Subcutaneous adipose tissue (tissue), 4 donors: ENCODE results near the gene SAMD14. TPM values are rescaled to one million over a fixed set of nuclear protein-coding genes. Genes with fewer than 3 reads are reported as not detected.

Experiments
- total RNA-seq, 4 donors: library from RNA; depleted of rRNA; stranded (reverse); fragments of >200 nt; gene quantifications; one replicate each; pipeline ENCODE4 v1.1.0, GENCODE V29; 2016
- TF ChIP-seq, protein P1 (sequence below): fragments of 450-650 bp; IDR thresholded peaks from one replicate; pipeline ENCODE4 v1.5.1; 2016; ENCODE audit warnings: low read depth, mild to moderate bottlenecking, control low read depth, antibody characterized with exemption, moderate library complexity

Gene SAMD14
- total RNA-seq, 4 donors from 2014 or later = 0.33 to 0.38 (median 0.34) TPM; not detected in 1

DNA sequence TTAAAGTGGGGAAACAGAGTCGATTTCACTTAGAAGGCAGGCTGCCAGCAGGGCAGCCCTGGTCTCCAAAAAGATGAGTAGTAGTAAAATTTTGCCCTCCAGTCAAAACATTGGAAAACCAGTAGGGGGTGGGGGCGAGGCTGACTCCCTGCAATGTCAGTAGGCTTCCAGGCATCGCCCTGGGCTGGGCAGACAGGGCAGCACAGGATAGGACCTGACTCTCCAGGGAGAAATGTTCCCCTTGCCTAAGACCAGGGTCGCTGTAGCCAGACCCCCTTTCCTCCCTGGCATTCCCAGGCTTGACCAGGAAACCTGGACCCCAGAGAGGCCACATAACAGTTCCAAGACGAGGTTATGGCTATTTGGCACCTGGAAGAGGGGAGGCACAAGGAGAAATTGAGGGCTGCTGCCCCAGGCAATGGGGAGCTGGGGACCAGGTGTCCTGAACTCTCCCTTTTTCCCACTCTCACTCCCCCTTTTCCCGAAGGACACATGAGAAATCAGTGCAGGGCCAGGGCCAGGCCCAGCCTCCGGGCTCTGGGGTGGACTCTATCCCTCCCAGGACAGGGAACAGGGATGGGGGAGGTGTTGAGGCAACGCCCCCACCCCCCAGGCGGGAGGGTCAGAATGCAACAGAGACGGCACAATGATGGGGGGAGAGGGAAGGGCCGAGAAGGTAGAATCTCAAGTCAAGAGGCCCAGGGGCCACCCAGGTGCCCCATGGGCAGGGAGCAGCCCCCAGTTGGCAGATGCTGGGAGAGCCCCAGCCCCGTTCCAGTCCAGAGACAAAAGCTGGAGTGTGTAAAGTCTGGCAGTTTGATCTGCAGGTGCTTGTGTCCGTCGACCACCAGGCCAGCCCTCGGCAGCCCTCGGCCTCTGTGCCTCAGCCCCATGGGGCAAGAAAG is 4.5 kb upstream of the SAMD14 start:
- TF ChIP-seq, protein P1, sequence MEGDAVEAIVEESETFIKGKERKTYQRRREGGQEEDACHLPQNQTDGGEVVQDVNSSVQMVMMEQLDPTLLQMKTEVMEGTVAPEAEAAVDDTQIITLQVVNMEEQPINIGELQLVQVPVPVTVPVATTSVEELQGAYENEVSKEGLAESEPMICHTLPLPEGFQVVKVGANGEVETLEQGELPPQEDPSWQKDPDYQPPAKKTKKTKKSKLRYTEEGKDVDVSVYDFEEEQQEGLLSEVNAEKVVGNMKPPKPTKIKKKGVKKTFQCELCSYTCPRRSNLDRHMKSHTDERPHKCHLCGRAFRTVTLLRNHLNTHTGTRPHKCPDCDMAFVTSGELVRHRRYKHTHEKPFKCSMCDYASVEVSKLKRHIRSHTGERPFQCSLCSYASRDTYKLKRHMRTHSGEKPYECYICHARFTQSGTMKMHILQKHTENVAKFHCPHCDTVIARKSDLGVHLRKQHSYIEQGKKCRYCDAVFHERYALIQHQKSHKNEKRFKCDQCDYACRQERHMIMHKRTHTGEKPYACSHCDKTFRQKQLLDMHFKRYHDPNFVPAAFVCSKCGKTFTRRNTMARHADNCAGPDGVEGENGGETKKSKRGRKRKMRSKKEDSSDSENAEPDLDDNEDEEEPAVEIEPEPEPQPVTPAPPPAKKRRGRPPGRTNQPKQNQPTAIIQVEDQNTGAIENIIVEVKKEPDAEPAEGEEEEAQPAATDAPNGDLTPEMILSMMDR = no peak

DNA sequence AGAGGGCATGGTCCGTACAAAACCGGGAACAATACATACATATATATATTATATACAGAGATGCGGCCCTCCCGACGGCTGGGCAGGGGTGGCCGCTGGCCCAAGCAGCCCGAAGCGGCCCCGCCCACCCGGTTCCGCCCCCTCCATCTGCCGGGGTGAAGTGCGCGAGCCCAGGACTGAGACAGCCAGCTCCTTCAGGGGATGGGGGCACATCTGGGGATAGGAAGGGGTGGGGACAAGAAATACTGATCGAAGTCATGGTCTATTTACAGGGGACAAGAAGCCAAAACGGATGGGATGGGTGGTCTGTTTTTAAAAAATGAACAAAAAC is 3.8 kb upstream of the SAMD14 start:
- TF ChIP-seq, protein P1 = no peak

DNA sequence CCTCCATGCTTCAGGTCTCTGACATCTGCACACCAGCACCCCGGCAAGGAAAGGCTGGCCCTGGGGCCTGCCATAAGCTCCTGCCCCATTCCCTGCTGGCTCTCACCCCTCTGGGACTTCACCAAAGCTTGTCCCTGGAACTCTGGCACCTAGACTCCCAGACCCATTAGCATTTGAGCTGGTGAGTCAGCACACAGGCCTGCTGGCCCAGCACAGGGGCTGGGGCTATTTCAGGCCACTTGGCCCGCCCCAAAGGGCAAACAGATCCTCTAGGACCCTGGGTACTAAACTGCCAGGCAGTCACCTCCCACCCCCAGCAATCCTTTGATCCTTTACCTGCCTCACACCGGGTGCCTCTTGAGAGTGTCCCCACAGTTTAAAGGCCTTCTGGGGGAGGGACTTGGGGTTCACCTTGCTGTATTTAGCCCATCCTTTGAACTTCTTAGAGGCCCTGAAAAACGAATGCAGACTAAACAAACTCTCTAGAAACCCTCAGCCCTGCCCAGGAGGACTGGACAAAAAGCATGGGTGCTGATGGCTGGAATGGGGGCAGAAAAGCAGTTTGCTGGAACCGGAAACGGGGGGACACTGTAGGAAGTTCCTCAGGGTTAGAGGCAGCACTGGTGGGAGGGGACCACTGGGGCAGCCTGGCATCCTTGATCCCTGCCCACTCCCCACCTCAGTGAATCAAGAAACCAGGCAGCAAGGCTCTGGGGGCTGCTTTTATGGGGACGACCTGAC is 3.2 kb upstream of the SAMD14 start:
- TF ChIP-seq, protein P1 = no peak

DNA sequence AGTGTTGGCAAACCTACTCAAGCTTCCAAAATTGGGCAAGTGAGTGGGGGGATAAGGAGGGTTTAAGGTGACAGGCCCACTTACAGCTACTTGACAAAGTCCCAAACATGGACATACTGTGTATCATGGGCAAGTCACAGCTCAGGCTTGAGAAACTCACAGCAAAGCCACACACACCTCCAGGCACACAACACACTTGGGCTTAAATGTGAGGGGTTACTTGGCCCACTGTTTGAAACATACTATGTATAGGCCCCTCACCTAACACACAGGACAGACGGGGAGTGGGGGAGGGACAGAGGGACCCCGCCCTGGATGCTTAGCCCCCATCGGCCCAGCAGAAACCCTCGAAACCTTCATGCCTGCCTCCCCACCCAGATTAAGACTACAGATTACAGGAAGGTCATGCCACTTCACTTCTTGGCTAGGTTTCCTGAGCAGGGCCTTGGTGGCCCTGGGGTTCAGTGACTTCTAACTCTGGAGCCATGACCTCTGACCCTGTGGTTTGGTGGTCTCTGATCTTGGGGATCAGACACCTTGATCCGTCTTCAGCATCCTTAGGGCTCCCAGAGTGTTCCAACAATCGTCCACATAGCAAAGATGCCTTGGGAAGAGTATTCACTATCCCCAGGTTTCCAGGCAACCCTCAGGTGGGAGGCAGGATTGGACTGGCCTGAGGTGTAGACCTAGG is 2.3 kb upstream of the SAMD14 start:
- TF ChIP-seq, protein P1 = no peak

DNA sequence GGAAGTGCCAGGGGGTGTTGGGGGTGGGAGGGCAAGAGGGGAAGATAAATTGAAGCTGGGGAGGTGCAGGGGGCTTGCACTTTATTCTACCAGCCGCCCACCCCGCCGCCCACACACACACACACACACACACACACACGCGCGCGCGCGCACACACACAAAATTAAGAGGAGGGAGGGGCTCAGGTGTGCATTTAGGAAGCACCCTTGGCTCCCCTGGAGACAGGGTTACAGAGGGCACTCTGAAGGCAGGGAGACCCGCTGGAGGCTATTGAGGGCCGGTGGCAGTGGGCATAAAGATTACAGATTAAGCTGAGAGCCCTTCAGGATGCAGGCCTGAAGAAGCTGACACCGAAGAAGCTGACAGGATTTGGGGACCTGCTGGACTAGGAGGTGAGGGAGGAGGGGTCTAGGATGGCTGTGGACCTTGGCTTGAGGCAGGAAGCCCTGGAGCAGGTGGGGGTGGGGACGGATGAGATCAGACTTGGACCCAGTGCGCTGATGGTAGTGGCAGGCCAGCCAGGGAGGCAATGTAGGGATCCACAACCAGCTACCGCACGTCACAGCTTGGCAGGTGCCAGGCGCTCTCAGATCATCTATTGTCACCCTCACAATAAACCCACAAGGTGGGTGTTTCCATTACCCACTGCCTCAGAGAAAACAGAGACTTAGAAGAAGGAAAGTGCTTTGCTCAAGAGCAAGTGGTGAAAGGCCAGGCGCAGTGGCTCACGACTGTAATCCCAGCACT is 772 bp upstream of the SAMD14 start:
- TF ChIP-seq, protein P1 = no peak

DNA sequence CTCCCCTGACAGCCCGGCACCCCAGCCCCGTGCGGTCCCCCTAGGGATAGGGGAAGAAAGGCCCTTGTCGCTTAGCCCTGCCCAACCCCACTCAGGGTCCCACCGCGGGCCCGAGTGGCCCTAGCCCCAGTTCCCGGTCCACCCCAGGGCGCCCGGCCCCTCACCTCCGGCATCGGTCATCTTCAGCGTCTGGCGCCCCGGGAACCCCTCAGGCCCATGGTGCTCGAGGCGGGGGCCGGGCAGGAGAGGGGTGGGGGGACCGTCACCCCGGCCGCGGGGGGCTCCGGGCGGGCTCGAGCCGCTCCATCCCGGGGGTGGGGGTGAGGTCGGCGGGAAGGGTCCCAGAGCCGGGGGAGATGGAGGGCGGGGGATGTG is 620 bp downstream of the SAMD14 start:
- TF ChIP-seq, protein P1 = no peak
